Glutamatergic neuron (in vitro differentiated cells): ENCODE data around the gene CDIPT. TPM values are rescaled to one million over a fixed set of nuclear protein-coding genes. Genes with fewer than 3 reads are reported as not detected.

Source experiments
- DNase-seq: peaks from one replicate; pipeline ENCODE4 v3.0.0; 2022
- H3K27ac Mint-ChIP-seq: one replicate; pipeline ENCODE4 v1.8.0; 2020; ENCODE audit warnings: mild to moderate bottlenecking, mixed read lengths, inconsistent platforms; ENCODE audit not compliant: unreplicated experiment
- H3K27me3 Mint-ChIP-seq: one replicate; pipeline ENCODE4 v1.8.0; 2020; ENCODE audit warnings: mild to moderate bottlenecking, moderate library complexity, mixed read lengths, inconsistent platforms; ENCODE audit not compliant: unreplicated experiment
- H3K36me3 Mint-ChIP-seq: one replicate; pipeline ENCODE4 v1.8.0; 2020; ENCODE audit warnings: mild to moderate bottlenecking, mixed read lengths, inconsistent platforms; ENCODE audit not compliant: unreplicated experiment
- H3K4me1 Mint-ChIP-seq: one replicate; pipeline ENCODE4 v1.8.0; 2020; ENCODE audit warnings: mild to moderate bottlenecking, low read depth, mixed read lengths, inconsistent platforms; ENCODE audit not compliant: unreplicated experiment
- H3K4me3 Mint-ChIP-seq: one replicate; pipeline ENCODE4 v1.8.0; 2020; ENCODE audit warnings: mild to moderate bottlenecking, mixed read lengths, inconsistent platforms; ENCODE audit not compliant: unreplicated experiment
- H3K9me3 Mint-ChIP-seq: one replicate; pipeline ENCODE4 v1.8.0; 2020; ENCODE audit warnings: mild to moderate bottlenecking, moderate library complexity, mixed read lengths, inconsistent platforms; ENCODE audit not compliant: unreplicated experiment
- total RNA-seq: library from RNA; stranded (reverse); fragmentation: NEBNext Ultra II Directional; extraction: Animal tissue kit (Norgen Biotek cat#: 25700); gene quantifications from one replicate; pipeline ENCODE4 v1.2.1, GENCODE V29; 2021; ENCODE audit not compliant: unreplicated experiment
- TF ChIP-seq, protein P1 (sequence below): fragments of 200-600 bp; sonication (generic); IDR thresholded peaks from one replicate; pipeline ENCODE4 v1.5.0; 2021; ENCODE audit not compliant: partially characterized antibody, unreplicated experiment

CDIPT gene
- total RNA-seq, 1 donor from 2014 or later, result 71.0 TPM

DNA sequence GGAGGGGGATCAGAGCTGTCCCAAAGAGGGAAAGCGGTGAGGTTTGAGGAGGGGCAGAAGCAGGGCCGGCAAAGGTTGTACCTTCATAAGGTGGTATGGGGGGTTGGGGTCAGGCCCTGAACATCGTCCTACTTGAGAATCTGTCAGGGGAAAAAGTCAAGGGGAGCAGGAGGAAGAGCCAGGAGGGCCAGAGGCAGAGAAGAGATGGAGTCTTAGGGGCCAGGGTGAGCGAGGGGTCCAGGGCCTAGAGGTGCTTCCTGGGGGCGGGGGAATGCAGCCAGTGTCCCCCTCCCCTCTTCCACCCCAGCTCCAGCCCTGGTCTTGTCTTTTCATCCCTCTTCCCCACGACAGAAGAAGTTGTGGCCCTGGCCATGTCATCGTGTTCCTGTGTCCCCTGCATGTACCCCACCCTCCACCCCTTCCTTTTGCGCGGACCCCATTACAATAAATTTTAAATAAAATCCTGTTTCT is 52.3 kb downstream of the CDIPT start:
- peak overlapping the region; percentile 95 for H3K4me3 Mint-ChIP-seq
- peaks cover 21% of the 10 kb centered on the region for H3K27me3 Mint-ChIP-seq
- peak overlapping the region; percentile 88 for H3K27ac Mint-ChIP-seq
- H3K9me3 Mint-ChIP-seq, result peaks cover 19% of the 10 kb centered on the region
- H3K4me1 Mint-ChIP-seq, result peaks cover 21% of the 10 kb centered on the region
- H3K36me3 Mint-ChIP-seq, result no peaks in the 10 kb centered on the region
- TF ChIP-seq, protein P1, sequence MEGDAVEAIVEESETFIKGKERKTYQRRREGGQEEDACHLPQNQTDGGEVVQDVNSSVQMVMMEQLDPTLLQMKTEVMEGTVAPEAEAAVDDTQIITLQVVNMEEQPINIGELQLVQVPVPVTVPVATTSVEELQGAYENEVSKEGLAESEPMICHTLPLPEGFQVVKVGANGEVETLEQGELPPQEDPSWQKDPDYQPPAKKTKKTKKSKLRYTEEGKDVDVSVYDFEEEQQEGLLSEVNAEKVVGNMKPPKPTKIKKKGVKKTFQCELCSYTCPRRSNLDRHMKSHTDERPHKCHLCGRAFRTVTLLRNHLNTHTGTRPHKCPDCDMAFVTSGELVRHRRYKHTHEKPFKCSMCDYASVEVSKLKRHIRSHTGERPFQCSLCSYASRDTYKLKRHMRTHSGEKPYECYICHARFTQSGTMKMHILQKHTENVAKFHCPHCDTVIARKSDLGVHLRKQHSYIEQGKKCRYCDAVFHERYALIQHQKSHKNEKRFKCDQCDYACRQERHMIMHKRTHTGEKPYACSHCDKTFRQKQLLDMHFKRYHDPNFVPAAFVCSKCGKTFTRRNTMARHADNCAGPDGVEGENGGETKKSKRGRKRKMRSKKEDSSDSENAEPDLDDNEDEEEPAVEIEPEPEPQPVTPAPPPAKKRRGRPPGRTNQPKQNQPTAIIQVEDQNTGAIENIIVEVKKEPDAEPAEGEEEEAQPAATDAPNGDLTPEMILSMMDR, result no peak
- DNase-seq, result no peak

DNA sequence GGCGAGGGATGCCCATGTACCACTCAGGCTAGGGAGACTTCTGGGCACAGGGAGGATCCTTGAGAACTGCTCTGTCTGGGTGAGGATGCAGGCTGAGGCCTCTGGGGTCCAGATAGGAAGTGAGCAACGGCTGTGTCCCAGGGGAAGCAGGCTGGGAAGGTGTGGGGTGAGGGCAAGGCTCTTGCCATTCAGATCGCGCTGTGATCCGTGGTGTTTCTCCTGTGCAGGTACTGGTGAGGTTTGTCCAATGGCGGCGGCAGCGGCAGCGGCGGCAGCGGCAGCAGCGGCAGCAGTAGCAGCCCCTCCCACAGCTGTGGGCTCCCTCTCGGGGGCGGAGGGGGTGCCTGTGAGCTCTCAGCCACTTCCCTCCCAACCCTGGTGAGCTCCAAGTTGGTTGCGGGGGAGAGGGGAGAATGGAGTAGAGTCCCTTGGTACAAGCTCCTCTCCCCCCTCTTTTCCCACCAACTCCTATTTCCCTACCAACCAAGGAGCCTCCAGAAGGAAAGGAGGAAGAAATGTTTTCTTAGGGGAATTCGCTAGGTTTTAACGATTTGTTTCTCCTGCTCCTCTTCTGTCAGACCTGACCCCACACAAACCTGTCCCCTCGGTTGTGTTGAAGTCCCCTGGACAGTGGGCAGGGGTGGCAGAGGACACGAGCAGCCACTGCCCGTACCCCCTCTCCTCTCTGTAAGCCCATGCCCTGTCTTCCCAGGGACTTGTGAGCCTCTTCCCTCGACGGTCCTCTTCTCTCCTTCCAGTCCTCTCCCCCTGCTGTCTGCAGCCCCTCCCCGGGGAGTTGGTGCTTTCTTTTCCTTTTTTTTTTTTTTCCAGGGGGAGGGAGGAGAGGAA is 53.0 kb downstream of the CDIPT start:
- Mint-ChIP-seq H3K36me3 (no peaks in the 10 kb centered on the region), H3K4me1 (peaks cover 19% of the 10 kb centered on the region), H3K27ac (peak overlapping the region; percentile 88), H3K9me3 (peaks cover 18% of the 10 kb centered on the region), H3K27me3 (peaks cover 22% of the 10 kb centered on the region), H3K4me3 (peak overlapping the region; percentile 95)
- TF ChIP-seq, protein P1, result no peak
- no peak for DNase-seq

DNA sequence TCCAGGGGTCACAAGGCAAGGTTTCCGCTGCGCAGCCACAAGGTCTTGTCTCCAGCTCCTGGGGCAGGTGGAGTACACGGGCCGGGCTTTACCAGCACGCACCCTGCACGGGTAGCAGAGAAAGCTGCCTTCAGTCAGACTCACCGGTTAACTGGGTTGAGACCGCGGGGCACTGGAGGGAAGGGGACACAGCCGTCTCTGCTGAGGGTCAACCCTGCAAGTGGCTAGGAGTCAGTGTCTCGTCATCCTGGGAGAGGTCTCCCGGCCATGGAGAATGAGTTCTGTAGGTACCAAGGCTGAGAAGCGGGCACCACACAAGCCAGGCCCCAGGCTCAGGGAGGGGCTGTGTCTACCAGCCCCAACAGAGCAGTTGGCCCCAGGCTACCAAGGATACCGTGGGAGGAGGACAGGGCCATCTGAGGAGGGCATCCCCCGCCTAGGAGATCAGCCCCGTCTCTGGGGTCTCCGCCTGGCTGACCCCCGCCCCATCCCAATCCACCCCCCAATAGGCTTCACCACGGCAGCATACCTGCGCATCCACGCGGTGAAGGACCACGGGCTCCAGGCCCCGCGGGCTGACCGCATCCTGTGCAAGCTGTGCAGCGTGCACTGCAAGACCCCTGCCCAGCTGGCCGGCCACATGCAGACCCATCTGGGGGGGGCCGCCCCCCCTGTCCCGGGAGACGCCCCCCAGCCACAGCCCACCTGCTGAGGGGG is 53.8 kb downstream of the CDIPT start:
- TF ChIP-seq, protein P1, result no peak
- peaks cover 20% of the 10 kb centered on the region for H3K9me3 Mint-ChIP-seq
- H3K36me3 Mint-ChIP-seq, result no peaks in the 10 kb centered on the region
- H3K27me3 Mint-ChIP-seq, result peaks cover 22% of the 10 kb centered on the region
- no peak for DNase-seq
- peak overlapping the region; percentile 70 for H3K27ac Mint-ChIP-seq
- H3K4me3 Mint-ChIP-seq, result peak overlapping the region; percentile 94
- peaks cover 20% of the 10 kb centered on the region for H3K4me1 Mint-ChIP-seq

Other genes with a start within 250 kb of the CDIPT start
- gene SPN, start 200.0 kb downstream of the CDIPT start, total RNA-seq, result 0.27 TPM
- gene QPRT, start 184.0 kb downstream of the CDIPT start, total RNA-seq, result 34.7 TPM
- not detected for gene C16orf54, start 117.2 kb downstream of the CDIPT start, total RNA-seq
- gene ZG16, start 85.0 kb downstream of the CDIPT start, total RNA-seq, result not detected
- 31.9 TPM for gene KIF22, start 72.5 kb downstream of the CDIPT start, total RNA-seq
- gene MAZ, start 56.7 kb downstream of the CDIPT start, total RNA-seq, result 369 TPM
- gene PRRT2, start 51.0 kb downstream of the CDIPT start, total RNA-seq, result 91.0 TPM
- gene PAGR1, start 47.1 kb downstream of the CDIPT start, total RNA-seq, result 110 TPM
- gene MVP, start 42.8 kb downstream of the CDIPT start, total RNA-seq, result 82.7 TPM
- 176 TPM for gene SEZ6L2, start 36.3 kb upstream of the CDIPT start, total RNA-seq
- 56.4 TPM for gene ASPHD1, start 37.3 kb upstream of the CDIPT start, total RNA-seq
- 18.4 TPM for gene KCTD13, start 63.0 kb upstream of the CDIPT start, total RNA-seq
- gene TMEM219, start 98.9 kb upstream of the CDIPT start, total RNA-seq, result 88.0 TPM
- gene TAOK2, start 110.6 kb upstream of the CDIPT start, total RNA-seq, result 58.5 TPM
- gene HIRIP3, start 132.4 kb upstream of the CDIPT start, total RNA-seq, result 12.2 TPM
- 71.4 TPM for gene INO80E, start 133.0 kb upstream of the CDIPT start, total RNA-seq
- 4.2 TPM for gene DOC2A, start 147.8 kb upstream of the CDIPT start, total RNA-seq
- gene C16orf92, start 160.0 kb upstream of the CDIPT start, total RNA-seq, result not detected
- 253 TPM for gene TLCD3B, start 168.0 kb upstream of the CDIPT start, total RNA-seq
- 437 TPM for gene ALDOA, start 202.5 kb upstream of the CDIPT start, total RNA-seq
- 124 TPM for gene PPP4C, start 212.8 kb upstream of the CDIPT start, total RNA-seq
- gene TBX6, start 228.7 kb upstream of the CDIPT start, total RNA-seq, result 0.86 TPM
- 57.9 TPM for gene YPEL3, start 233.0 kb upstream of the CDIPT start, total RNA-seq